Kidney tubule cell (primary cell): ENCODE measurements around the gene KCNRG.
"Not testable (repeated sequence)": the region's sequence is repeated elsewhere in the genome, so short reads cannot be mapped to it uniquely, and the experiment has no call there.

ENCODE experiments used
- DNase-seq: peaks from one replicate; pipeline ENCODE4 v3.0.0-alpha.2; 2018; ENCODE audit warnings: low spot score

Gene KCNRG

GRCh38 chr13:50012396-50013169 lies 2.7 kb upstream of the KCNRG start:
- no peak for DNase-seq

DNA sequence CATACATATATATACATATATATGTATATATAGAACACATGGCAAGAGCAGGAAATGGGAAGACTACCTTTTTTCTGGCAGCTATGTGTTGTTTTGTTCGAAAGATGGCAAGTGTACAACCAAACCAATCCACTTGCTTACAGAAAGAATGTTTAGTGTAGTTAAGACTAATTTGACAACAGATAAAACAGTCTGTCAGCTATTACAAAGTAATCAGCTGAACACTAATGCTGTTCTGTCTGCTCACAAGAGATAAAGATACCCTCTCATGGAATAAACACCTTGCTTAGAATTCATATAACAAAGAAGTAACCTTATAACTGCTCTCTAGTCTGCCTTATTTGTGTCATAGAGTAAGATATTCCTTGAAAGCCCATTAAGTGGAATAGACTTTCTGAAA lies 858 bp upstream of the KCNRG start:
- DNase-seq: no peak

DNA sequence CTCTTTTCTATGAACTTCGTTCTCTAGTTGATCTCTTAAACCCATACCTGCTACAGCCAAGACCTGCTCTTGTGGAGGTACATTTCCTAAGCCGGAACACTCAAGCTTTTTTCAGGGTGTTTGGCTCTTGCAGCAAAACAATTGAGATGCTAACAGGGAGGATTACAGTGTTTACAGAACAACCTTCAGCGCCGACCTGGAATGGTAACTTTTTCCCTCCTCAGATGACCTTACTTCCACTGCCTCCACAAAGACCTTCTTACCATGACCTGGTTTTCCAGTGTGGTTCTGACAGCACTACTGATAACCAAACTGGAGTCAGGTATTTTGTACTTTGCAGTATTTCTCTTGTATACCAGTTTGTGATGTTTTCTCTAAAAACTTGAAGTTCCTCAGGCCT lies 506 bp downstream of the KCNRG start:
- no peak for DNase-seq

DNA sequence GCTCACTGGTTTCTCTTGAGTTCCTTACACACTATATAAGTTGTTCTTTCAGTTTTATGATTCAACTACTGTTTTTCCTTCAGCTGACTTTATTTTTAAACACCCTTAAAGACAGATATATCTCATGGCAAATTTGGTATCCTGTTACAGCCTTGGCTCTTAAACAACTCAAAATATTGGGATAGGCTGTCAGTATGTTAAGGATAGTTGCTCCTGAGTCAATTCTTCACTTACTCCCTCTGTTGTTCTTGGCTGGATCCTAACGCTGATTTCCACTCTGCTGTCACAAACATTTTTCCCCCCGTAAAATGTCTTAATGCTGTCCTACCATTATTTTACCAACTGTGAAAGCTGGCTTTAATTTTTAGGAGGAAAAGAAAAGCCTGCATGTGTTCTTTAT lies 1.2 kb downstream of the KCNRG start:
- DNase-seq: no peak

GRCh38 chr13:50017819-50018218 lies 2.6 kb downstream of the KCNRG start:
- no peak for DNase-seq

- DNase-seq: no peak
Measured at GRCh38 chr13:50025436-50025835, 10.2 kb downstream of the KCNRG start.

DNA sequence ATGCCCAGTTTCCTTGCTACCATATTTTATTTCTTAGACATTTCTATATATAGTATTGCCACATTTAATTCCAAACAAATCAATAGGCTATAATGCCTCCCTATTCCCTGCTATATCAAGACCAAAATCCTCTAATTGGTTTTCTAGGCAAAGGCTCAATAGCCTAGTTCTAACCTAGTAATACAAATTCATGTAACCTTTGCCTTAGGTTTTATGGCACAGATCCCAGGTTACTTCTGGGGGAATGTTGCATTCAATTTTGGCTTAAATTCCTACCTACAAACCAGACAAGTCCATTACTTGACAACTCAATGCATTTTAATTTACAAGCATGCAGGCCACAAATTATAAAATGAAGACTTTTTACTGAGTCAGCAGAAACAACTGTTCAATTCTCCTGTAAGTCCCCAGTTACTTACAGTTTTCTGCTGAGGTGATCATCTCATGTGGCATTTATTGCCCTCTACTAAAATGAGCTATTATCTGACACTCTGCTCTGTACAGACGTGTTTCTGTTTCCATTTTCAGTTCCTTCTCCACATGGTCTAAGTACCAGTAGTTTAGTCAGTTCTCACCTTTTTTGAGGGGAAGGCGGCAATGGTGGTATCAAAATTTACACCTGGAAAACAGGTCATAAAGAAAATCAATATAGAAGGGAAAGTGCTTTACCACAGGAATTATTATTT lies 11.7 kb downstream of the KCNRG start:
- DNase-seq: no peak

GRCh38 chr13:50030315-50030714 lies 15.1 kb downstream of the KCNRG start:
- DNase-seq: no peak

GRCh38 chr13:50033725-50034124 lies 18.5 kb downstream of the KCNRG start:
- no peak for DNase-seq

DNA sequence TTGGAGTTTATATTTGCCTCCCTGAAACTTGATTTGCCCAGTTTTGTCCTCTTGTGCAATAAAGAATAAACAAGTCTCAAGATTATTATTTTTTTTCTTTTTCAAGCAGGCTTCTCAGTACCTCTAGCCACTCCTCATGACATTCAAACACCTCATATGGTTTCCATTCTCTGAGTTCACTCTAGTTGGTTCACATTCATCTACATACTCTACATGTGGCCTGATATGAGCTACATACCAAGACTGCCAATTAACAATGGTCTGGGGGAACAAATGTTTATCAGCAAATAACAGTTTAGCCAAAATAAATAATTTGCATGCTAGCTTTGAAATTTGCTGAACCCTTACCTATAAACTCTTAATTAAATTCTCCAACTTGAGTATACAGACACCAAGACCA lies 22.5 kb downstream of the KCNRG start:
- no peak for DNase-seq

DNA sequence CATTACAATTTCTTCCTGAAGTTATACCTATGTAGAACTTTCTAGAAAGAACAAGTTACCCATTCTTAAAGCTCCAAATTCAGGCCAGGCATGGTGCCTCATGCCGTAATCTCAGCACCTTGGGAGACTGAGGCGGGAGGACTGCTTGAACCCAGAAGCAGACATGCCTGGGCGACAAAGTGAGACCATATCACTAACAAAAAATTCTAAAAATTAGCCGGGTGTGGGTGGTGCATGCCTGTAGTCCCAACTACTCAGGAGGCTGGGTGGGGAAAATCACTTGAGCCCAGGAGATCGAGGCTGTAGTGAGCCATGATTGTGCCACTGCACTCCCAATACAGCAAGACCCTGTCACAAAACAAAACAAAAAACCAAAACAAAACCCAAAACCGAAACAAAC lies 23.0 kb downstream of the KCNRG start:
- no peak for DNase-seq

DNA sequence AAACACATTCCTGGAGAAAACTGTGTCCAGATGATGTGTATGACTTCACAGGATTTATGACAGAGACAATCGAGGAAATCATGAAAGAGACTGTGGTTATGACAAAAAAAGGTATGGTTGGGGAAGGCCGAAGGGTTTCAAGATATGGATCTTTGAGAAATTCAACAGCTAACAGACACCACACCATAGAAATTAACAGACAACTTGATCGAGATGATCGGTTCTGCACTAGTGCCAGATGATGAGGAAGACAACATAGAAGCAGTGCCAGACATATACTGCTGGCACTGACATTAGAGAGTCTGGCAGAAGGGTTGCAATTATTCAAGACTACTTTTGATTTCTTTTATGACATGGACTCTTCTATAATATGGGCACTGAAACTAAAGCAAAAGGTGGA lies 37.2 kb downstream of the KCNRG start:
- no peak for DNase-seq

- DNase-seq: no peak
Measured at GRCh38 chr13:50053844-50054243, 38.6 kb downstream of the KCNRG start.

GRCh38 chr13:50055454-50055853 lies 40.2 kb downstream of the KCNRG start:
- DNase-seq: no peak

GRCh38 chr13:50060718-50061117 lies 45.5 kb downstream of the KCNRG start:
- no peak for DNase-seq

GRCh38 chr13:50062336-50062735 lies 47.1 kb downstream of the KCNRG start:
- DNase-seq: not testable (repeated sequence)

DNA sequence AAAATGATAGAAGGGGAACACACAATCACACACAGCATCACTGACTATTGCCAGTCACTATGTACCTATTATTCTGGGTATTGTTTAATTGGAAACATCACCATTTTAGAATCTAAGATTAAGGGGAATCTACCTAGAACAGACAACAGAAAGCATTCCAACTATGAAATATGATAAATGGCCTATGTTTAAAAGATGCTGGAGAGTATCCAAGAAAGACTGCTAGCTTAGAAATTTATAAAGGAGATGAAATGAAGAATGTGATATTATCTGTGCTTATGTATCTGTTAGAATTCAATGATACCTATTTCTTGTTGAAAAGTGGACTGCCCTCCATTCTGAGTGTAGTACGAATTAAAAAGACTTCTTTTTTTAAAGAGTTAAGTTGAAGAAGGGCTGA lies 50.5 kb downstream of the KCNRG start:
- no peak for DNase-seq

DNA sequence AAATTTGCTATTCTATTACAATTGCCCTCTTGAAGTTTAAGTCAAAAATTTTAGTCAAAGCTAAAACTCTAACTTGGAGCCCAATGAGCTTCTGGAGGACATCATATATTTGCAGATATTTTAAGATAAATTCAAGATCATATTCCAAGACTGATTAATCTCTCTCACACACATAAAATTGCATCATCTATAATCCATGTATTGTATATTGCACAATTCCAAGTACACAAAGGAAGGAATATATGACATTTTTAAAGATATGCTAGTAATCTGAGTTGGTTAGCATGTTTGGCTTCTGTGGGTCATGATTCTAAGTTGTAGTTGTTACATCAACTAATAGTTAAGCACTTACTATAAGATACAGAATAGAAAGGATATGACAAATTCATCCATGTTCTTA lies 53.3 kb downstream of the KCNRG start:
- DNase-seq: no peak

- no peak for DNase-seq
Measured at GRCh38 chr13:50069261-50069660, 54.0 kb downstream of the KCNRG start.

- DNase-seq: peak; percentile 14
Measured at GRCh38 chr13:50070186-50070585, 54.9 kb downstream of the KCNRG start.
